ENCODE data around the gene EFNA1. TPM values are rescaled to one million over a fixed set of nuclear protein-coding genes. Genes with fewer than 3 reads are reported as not detected.

Gene EFNA1
- total and polyA plus RNA-seq, 2 of the 13 experiments (the other 11 are each of a cell fraction or from before 2014, with no cell fraction given), result 81.8 to 874 TPM

- TF ChIP-seq TGIF2 (CRISPR knock-in tag; IDR thresholded peaks at IDR 0.05) (peak; percentile 86), LRRFIP1 (CRISPR knock-in tag; conservative IDR thresholded peaks at IDR 0.05) (0 out of 2 replicates have a peak, but pooled peaks have one; percentile 47), SNAI1 (CRISPR knock-in tag; IDR thresholded peaks at IDR 0.05; ENCODE audit: borderline replicate concordance) (peak; percentile 94; the same call in 1 of the 2 replicates), TP53 (CRISPR knock-in tag; conservative IDR thresholded peaks at IDR 0.05) (0 out of 2 replicates have a peak, but pooled peaks have one; percentile 29), ZNF274 (CRISPR knock-in tag; IDR thresholded peaks at IDR 0.05) (peak; percentile 82), ZMYM4 (CRISPR knock-in tag; IDR thresholded peaks at IDR 0.05) (peak; percentile 42; the same call in 1 of the 2 replicates), ASH2L (IDR thresholded peaks at IDR 0.05; ENCODE audit: insufficient read length, low read depth, low read length) (peak; percentile 55), ZNF24 (IDR thresholded peaks at IDR 0.05) (peak; percentile 58; the same call in 1 of the 2 replicates), ZNF460 (CRISPR knock-in tag; IDR thresholded peaks at IDR 0.05; ENCODE audit: borderline replicate concordance) (peak; percentile 65; the same call in 1 of the 2 replicates), ZBTB7B (CRISPR knock-in tag; IDR thresholded peaks at IDR 0.05) (peak; percentile 46), ZFAT (CRISPR knock-in tag; conservative IDR thresholded peaks at IDR 0.05) (no peak), ZNF784 (CRISPR knock-in tag; IDR thresholded peaks at IDR 0.05; ENCODE audit: borderline replicate concordance) (peak; percentile 72), FOXP4 (CRISPR knock-in tag; IDR thresholded peaks at IDR 0.05) (peak; percentile 97), PAXIP1 (CRISPR knock-in tag; conservative IDR thresholded peaks at IDR 0.05) (peak; percentile 96), SNAPC2 (CRISPR knock-in tag; IDR thresholded peaks at IDR 0.05) (peak; percentile 93), ZNF30 (CRISPR knock-in tag; IDR thresholded peaks at IDR 0.05) (no peak), E2F2 (CRISPR knock-in tag; IDR thresholded peaks at IDR 0.05; ENCODE audit: borderline replicate concordance) (no peak), ZNF10 (CRISPR knock-in tag; IDR thresholded peaks at IDR 0.05; ENCODE audit: borderline replicate concordance, low read depth) (no peak), ZNF430 (CRISPR knock-in tag; IDR thresholded peaks at IDR 0.05) (peak; percentile 85; the same call in 1 of the 2 replicates)
These were observed 1.6 kb upstream of the EFNA1 start (continued) for GRCh38 chr1:155125946-155126555.

All from HepG2 (cell line).